T-helper 17 cell (primary cell): ENCODE results near the gene DACT3. TPM values are rescaled to one million over a fixed set of nuclear protein-coding genes. Genes with fewer than 3 reads are reported as not detected.

ENCODE experiments used
- ATAC-seq: fragments of 150-1000 bp; cut with Tn5 transposase; 2 replicates; pipeline ENCODE4 v1.10.0; 2021; ENCODE audit warnings: mild to moderate bottlenecking, moderate library complexity
- DNase-seq, 3 donors: peaks; one replicate each; pipeline versions ENCODE4 v3.0.0 to v3.0.0-alpha.2; 2020 to 2021
- H3K9me3 ChIP-seq: one replicate; pipeline ENCODE4 v1.7.0; 2013; ENCODE audit warnings: low read length, mild to moderate bottlenecking; ENCODE audit not compliant: control insufficient read depth, poor library complexity, severe bottlenecking
- H3K27ac Mint-ChIP-seq: one replicate; pipeline ENCODE4 v1.8.0; 2022; ENCODE audit warnings: mild to moderate bottlenecking, moderate library complexity, mixed read lengths
- H3K27me3 Mint-ChIP-seq: one replicate; pipeline ENCODE4 v1.8.0; 2022; ENCODE audit warnings: mixed read lengths
- H3K36me3 Mint-ChIP-seq: one replicate; pipeline ENCODE4 v1.8.0; 2022; ENCODE audit warnings: low read depth, mixed read lengths
- H3K4me1 Mint-ChIP-seq: one replicate; pipeline ENCODE4 v1.8.0; 2022; ENCODE audit warnings: mild to moderate bottlenecking, mixed read lengths
- H3K4me3 Mint-ChIP-seq: one replicate; pipeline ENCODE4 v1.8.0; 2022; ENCODE audit warnings: mild to moderate bottlenecking, moderate library complexity, mixed read lengths
- total RNA-seq, 4 donors: library from RNA in 2 of 4; stranded (reverse) in 2 of 4; gene quantifications; one replicate each; pipeline ENCODE4 v1.2.3 and lab custom pipeline; 2022 to 2026

The DACT3 gene
- total RNA-seq, 2 donors from 2014 or later, result not detected

DNA sequence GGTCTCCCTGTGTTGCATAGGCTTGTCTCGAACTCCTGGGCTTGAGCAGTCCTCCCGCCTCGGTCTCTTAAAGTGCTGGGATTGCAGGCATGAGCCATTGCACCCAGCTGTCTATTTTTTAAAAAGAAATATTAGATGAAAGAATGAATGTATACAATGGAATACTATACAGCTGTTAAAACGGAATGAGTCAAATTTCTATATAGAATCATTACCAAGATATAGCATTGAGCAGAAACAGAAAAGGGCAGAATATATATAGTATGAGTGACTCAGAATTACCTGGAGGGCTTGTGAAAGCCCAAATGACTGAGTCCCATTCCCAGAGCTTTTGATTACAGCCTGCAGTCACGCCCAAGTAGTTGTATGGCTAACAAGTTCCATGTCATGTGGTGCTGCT is 4.4 kb downstream of the DACT3 start:
- peaks cover 12% of the 10 kb centered on the region for H3K4me1 Mint-ChIP-seq
- H3K36me3 Mint-ChIP-seq, result peaks cover 5% of the 10 kb centered on the region
- H3K27ac Mint-ChIP-seq, result no peak overlapping the region
- H3K9me3 ChIP-seq, result no peaks in the 10 kb centered on the region
- DNase-seq (no peak), ATAC-seq (no peak)
- peaks cover 57% of the 10 kb centered on the region for H3K27me3 Mint-ChIP-seq
- H3K4me3 Mint-ChIP-seq, result no peak overlapping the region

DNA sequence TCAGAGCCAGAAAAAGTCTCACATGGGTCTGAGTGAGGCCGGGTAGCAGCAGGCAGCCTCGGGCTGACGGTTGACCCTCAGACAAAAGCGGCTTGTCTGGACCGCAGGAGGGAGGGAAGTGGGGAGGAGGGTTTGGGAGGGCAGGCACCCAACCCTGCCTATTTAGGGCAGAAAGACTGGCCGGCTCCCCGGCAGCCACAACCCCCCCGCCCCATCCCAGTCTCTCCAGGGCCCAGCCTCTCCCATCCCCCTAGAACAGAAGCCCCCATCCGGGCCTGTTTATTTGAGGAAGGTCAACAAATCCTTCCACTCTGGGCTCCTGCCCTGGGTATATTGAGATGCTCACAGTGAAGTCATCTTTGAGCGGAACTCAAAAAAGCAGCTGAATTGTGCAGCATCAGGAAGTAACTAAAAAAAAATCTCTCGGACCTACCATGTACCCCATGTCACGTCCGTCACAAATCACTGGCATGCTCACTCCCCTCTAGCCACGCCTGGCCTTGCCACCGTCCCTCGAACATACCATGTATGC is 6.3 kb downstream of the DACT3 start:
- no peak overlapping the region for H3K4me3 Mint-ChIP-seq
- H3K4me1 Mint-ChIP-seq, result peaks cover 8% of the 10 kb centered on the region
- H3K27ac Mint-ChIP-seq, result no peak overlapping the region
- no peak for ATAC-seq
- peaks cover 8% of the 10 kb centered on the region for H3K36me3 Mint-ChIP-seq
- no peak for DNase-seq
- H3K9me3 ChIP-seq, result no peaks in the 10 kb centered on the region
- peaks cover 66% of the 10 kb centered on the region for H3K27me3 Mint-ChIP-seq

DNA sequence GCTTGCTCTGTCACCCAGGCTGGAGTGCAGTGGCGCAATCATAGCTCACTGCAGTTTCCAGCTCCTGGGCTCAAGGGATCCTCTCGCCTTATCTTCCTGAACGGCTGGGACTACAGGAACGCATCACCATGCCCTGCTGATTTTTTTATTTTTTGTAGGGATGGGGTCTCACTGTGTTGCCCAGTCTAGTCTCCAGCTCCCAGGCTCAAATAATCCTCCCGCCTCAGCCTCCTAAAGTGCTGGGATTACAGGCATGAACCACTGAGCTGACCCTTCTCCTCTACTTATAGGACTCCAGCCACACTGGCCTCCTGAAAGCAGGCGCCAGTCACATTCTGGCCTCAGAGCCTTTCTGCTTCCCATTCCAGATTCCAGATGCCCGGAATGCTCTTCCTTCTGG is 10.5 kb downstream of the DACT3 start:
- Mint-ChIP-seq H3K36me3 (peaks cover 14% of the 10 kb centered on the region), H3K4me3 (peak overlapping the region; percentile 33), H3K27me3 (peaks cover 72% of the 10 kb centered on the region), H3K27ac (no peak overlapping the region), H3K4me1 (peaks cover 9% of the 10 kb centered on the region)
- DNase-seq (no peak), ATAC-seq (no peak)
- peaks cover 3% of the 10 kb centered on the region for H3K9me3 ChIP-seq

DNA sequence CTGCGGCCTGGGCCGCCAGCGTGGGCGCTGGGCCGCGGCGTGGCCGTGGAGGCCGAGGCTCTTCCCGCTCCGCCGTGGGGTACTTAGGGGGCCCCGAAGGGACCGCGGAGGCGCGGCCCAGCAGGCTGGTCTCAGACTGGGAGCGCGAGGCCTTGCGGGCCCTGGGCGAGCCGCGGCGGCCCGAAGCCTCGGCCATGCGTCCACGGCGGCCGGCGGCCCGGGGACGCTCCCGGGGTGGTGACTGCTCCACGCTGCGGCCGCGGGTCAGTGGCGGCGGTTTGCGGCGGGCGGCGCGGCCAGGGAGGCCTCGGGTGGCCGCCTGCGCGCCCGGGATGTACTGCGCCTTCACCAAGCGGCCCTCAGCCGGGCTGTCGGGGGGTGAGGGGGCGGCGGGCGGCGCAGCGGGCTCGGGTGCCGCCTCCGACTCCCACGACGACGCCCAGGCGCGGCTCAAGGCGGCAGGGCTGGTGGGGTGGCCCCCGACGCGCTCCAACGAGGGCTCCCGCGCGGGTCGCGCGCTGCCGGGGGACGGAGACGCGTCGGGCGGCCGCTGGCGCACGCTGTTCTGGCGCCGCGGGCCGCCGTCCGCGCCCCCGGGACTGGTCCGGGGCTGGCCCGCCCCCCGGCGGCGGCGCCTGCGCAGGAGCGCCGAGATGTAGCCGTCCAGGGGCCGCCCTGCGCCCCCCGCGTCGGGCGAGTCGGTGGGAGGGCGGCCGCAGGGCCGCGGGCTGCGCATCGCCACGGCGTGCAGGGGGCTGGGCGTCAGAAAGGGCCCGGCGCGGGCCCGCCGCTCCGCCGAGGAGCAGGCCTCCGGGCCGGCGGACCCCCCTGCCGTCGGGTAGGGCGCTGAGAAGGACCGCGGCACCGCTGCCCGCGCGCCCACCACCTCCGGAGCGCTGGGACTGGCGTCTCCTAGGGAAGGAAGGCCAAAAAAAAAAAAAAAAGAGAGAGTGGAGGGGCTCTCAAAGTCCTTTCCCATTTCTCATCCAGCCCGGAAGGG is 11.7 kb downstream of the DACT3 start:
- H3K36me3 Mint-ChIP-seq, result peaks cover 14% of the 10 kb centered on the region
- H3K4me3 Mint-ChIP-seq, result no peak overlapping the region
- H3K27me3 Mint-ChIP-seq, result peaks cover 64% of the 10 kb centered on the region
- no peak for ATAC-seq
- peaks cover 9% of the 10 kb centered on the region for H3K4me1 Mint-ChIP-seq
- H3K27ac Mint-ChIP-seq, result no peak overlapping the region
- peaks cover 3% of the 10 kb centered on the region for H3K9me3 ChIP-seq
- DNase-seq, result no peak

DNA sequence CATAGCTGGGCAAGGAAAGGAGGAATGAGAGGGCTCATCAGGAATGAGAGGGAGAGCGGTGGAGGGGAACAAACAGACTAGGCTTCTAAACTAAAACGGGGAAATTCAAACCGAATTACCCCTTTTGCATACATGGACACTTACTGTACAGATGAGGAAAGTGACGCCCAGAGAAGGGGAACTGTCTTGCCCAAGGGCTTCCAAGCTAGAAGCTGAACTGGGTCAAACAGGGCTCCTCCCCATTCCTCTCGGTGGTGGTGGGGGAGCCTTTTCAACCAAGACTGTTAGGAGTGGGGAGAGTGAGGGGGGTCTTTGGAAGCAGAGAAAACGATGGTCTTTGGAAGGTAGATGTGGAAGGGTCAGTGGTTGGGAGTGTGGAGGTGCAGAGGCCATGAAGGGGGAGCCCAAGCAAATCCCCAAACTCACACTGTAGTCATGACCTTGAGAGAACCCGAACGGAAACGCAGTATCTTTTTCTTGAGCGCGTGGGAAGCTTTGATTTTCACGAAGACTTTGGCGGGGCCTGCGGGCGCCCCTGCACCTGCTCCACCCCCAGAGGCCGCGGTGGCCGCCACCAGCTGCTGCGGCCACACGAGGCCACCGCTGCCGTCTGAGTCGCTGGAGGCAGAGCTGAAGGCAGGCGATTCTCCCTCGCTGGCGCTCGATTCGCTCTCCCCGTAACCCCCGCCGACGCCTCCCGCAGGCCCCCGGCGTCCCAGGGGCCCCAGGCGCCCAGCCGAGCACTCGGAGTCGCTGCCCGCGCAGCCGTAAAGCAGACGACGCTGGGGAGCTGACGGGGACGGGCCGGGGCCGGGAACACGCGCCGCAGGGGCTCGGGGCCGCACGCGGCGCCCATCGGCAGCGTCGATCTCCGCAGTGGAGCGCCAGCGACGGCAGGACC is 12.7 kb downstream of the DACT3 start:
- ATAC-seq (peak; percentile 36), DNase-seq (no peak)
- H3K9me3 ChIP-seq, result peaks cover 3% of the 10 kb centered on the region
- no peak overlapping the region for H3K27ac Mint-ChIP-seq
- H3K36me3 Mint-ChIP-seq, result peaks cover 12% of the 10 kb centered on the region
- peaks cover 55% of the 10 kb centered on the region for H3K27me3 Mint-ChIP-seq
- H3K4me1 Mint-ChIP-seq, result peaks cover 9% of the 10 kb centered on the region
- peak overlapping the region; percentile 72 for H3K4me3 Mint-ChIP-seq

DNA sequence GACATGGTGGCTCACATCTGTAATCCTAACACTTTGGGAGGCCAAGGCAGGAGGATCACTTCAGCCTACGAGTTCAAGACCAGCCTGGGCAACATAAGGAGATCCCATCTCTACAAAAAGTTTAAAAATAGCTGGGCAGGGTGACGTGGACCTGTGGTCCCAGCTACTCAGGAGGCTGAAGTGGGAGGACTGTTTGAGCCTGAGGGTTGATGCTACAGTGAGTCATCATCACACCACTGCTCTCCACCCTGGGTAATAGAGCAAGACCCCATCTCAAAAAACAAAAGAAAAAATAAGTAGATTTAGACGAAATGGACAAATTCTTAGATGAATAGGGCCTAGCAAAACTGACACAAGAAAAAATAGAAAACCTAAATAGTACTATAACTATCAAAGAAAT is 14.6 kb downstream of the DACT3 start:
- Mint-ChIP-seq H3K4me3 (no peak overlapping the region), H3K36me3 (peaks cover 12% of the 10 kb centered on the region), H3K4me1 (peaks cover 9% of the 10 kb centered on the region), H3K27ac (no peak overlapping the region), H3K27me3 (peaks cover 49% of the 10 kb centered on the region)
- ATAC-seq, result no peak
- DNase-seq, result no peak
- H3K9me3 ChIP-seq, result peaks cover 3% of the 10 kb centered on the region

DNA sequence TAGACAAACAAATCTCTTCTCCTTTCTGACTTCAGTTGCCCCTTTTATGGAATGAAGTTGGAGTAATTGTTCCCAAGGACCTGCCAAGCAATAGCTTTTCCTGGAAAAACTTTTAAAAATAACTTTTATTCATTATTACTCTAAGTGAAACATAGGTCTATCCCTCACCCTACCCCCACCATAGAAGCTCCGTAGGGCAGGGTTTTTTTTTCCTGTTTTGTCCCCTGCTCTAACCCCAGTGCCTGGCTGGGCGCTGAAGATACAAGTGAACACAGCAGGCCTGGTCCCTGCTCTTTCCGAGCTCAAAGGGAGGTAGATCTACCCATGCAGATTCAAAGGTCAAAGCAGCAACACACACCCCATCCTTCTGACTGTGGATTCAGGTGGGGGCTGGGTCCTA is 16.3 kb downstream of the DACT3 start:
- ATAC-seq, result no peak
- peaks cover 44% of the 10 kb centered on the region for H3K27me3 Mint-ChIP-seq
- peaks cover 7% of the 10 kb centered on the region for H3K4me1 Mint-ChIP-seq

DNA sequence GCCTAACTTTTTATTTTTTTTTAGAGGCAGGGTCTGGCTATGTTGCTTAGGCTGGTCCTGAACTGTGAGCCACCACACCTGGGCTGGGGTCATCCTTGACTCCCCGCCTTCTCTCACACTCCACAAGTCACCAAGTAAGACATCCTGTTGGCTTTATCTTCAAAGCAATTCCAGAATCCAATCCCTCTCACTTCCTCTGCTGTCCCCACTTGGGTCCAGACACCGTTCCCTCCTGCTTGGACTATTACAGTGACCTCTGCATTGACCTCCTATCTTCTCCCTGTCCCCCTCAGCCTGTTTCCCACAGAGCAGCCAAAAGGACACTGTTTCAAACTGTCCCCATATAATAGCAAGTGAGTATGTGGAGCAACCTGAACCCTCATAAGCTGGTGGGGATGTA is 20.3 kb downstream of the DACT3 start:
- H3K27ac Mint-ChIP-seq, result no peak overlapping the region
- no peaks in the 10 kb centered on the region for H3K9me3 ChIP-seq
- peaks cover 5% of the 10 kb centered on the region for H3K4me1 Mint-ChIP-seq
- DNase-seq (no peak), ATAC-seq (no peak)
- no peak overlapping the region for H3K4me3 Mint-ChIP-seq
- H3K27me3 Mint-ChIP-seq, result peaks cover 20% of the 10 kb centered on the region
- H3K36me3 Mint-ChIP-seq, result peaks cover 2% of the 10 kb centered on the region

More for the DNA sequence above, 16.3 kb downstream of the DACT3 start:
- H3K4me3 Mint-ChIP-seq, result no peak overlapping the region
- DNase-seq, result no peak
- H3K36me3 Mint-ChIP-seq, result peaks cover 7% of the 10 kb centered on the region
- peaks cover 3% of the 10 kb centered on the region for H3K9me3 ChIP-seq
- no peak overlapping the region for H3K27ac Mint-ChIP-seq

DNA sequence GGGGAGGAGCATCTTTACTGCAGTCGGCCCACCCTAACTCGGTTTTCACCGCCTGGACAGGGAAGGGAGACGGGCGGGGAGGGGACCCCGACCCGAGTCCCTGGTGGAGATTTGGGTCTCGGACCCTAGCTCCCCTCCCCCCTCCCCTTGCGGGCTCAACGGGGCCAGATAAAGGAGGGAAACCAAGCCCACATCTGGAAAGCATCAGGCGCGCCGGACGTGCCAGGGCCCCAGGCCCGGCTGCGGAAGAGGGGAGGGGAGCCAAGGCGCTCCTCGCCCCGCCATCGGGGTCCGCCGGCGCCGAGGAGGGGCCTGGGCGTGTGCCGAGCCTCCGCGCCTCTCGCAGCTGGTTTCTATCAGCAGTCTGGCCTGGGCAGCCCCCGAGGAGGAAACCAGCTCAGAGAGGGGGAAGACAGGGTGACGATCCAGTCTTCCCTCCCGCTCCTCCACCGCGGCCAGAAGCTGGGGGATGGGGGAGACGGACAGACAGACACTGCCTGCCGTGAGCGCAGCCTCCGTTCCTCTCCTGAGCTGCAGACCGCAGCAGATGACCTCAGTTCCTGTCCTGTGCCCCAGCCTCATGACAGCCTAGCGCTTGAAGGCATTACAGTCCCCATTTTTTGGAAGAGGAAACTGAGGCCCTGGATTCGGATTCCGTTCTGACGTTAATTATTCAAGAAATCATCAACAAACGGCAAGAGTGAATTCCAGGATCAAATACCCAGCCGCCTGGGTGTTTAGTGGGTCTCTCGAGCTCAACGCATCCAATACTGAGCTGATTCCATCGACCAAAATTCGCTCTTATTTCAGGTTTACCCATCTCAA is 21.4 kb downstream of the DACT3 start:
- H3K27me3 Mint-ChIP-seq, result peaks cover 16% of the 10 kb centered on the region
- H3K4me3 Mint-ChIP-seq, result no peak overlapping the region
- no peaks in the 10 kb centered on the region for H3K36me3 Mint-ChIP-seq
- peaks cover 9% of the 10 kb centered on the region for H3K4me1 Mint-ChIP-seq
- no peak for DNase-seq
- ATAC-seq, result no peak
- no peak overlapping the region for H3K27ac Mint-ChIP-seq
- H3K9me3 ChIP-seq, result no peaks in the 10 kb centered on the region

DNA sequence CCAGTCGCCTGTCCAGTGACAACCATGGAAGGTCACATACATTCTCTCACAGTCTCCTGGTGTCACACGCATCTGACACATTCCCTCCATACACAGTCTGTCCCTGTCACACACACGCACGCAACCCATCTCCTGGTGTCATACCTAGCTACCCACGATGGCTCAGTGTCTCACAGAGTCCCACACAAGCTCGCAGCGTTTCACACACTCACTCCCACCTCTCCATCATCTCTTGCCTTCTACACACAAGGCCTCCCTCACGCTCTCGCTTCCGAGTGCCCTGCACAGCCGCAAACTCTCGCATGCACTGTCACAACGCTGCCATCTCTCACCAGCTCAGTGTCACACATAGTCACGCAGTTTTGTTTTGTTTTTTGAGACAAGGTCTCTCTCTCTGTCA is 23.8 kb downstream of the DACT3 start:
- ATAC-seq (no peak), DNase-seq (no peak)
- Mint-ChIP-seq H3K4me3 (no peak overlapping the region), H3K27me3 (peaks cover 9% of the 10 kb centered on the region), H3K36me3 (no peaks in the 10 kb centered on the region), H3K27ac (no peak overlapping the region), H3K4me1 (peaks cover 18% of the 10 kb centered on the region)
- H3K9me3 ChIP-seq, result no peaks in the 10 kb centered on the region

DNA sequence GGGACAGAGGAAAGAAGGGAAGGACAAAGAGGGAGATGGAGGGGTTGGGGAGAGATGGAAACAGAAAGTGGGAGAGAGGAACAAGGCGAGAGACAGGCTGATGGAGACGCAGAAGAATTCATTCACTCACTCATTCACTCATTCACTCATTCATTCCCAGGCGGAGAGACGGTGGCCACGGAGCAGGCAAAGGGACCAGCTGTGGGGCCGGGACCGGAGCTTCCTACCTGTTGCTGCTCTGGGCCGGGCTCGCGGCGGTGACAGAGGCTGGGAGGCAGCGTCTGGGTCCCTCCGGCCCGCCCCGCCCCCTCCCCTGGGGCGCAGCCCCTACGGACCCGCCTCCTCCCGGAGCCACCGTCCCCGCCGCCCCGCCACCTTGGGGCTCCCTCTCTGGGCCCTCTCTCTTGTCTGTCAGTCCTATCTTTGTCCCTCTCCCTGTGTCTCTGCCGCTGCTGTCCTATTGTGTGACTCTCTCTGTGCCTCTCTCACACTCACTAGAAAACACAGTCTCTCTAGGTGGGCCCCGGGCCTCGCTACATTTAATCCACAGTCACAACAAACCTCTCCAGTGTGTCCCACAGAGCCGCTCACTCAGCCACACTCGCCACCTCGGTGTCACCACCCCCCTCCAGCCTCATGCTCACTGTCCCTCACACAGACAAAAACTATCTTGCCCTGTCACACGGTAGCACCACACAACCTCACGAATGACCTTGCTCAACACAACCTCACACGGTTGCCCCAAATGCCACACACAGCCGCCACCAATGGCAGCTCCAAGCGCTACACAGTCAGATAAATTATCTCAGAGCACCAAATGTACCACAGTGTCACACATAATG is 24.8 kb downstream of the DACT3 start, which contains the start of gene GNG8:
Gene GNG8, minus strand, starts transcription at position 283 of the 842 bp plus-strand sequence. CDS start 1,520 bp downstream, outside the sequence.
- peaks cover 9% of the 10 kb centered on the region for H3K27me3 Mint-ChIP-seq

More for the DNA sequence above, 24.8 kb downstream of the DACT3 start, which contains the start of gene GNG8:
- H3K9me3 ChIP-seq, result no peaks in the 10 kb centered on the region
- H3K4me3 Mint-ChIP-seq, result peak within 1 kb of the TSS; percentile 81
- DNase-seq (peak in 2 of 3 donors; percentile 38 to 55), ATAC-seq (no peak)
- no peak within 1 kb of the TSS for H3K27ac Mint-ChIP-seq
- peaks cover 18% of the 10 kb centered on the region for H3K4me1 Mint-ChIP-seq
- H3K36me3 Mint-ChIP-seq, result no peaks in the 10 kb centered on the region
